Mucosa of descending colon (tissue), 3 donors: ENCODE measurements around the gene SERPINH1. TPM values are rescaled to one million over a fixed set of nuclear protein-coding genes. Genes with fewer than 3 reads are reported as not detected.

ENCODE experiments used
- ATAC-seq: fragments of 200-7000 bp; cut with Tn5 transposase; one replicate; pipeline ENCODE4 v1.9.1; 2020; ENCODE audit warnings: mild to moderate bottlenecking, moderate library complexity
- DNase-seq, 3 donors: peaks; one replicate each; pipeline ENCODE4 v3.0.0-alpha.2; 2020
- H3K36me3 ChIP-seq: fragments of 200-600 bp; one replicate; pipeline ENCODE4 v1.8.0; 2021; ENCODE audit warnings: low read depth, mild to moderate bottlenecking
- H3K4me1 ChIP-seq: fragments of 200-600 bp; one replicate; pipeline ENCODE4 v1.8.0; 2021; ENCODE audit warnings: low read depth, mild to moderate bottlenecking
- H3K4me3 ChIP-seq: fragments of 200-600 bp; one replicate; pipeline ENCODE4 v1.8.0; 2021; ENCODE audit warnings: mild to moderate bottlenecking
- H3K9me3 ChIP-seq: fragments of 200-600 bp; one replicate; pipeline ENCODE4 v1.8.0; 2021; ENCODE audit warnings: mild to moderate bottlenecking
- intact Hi-C, 2 donors: fragments of 100-400 bp; cut with DNase I in 1 of 2; cut with micrococcal nuclease in 1 of 2; formaldehyde crosslinking; loops; one replicate each; pipeline versions ENCODE4 v1.11.0 to v1.11.1; 2022; cut with DNase I, micrococcal nuclease
- total RNA-seq, 3 donors: library from RNA; stranded (reverse); fragmentation: NEBNext Ultra II Directional in 2 of 3; extraction: Animal tissue kit (Norgen Biotek cat#: 25700) in 2 of 3; gene quantifications; one replicate each; pipeline versions ENCODE4 v1.2.1 to v1.2.4, GENCODE V29; 2021 to 2023
- TF ChIP-seq, protein P1 (sequence below): fragments of 200-600 bp; IDR thresholded peaks from one replicate; pipeline ENCODE4 v1.8.0; 2022; ENCODE audit warnings: antibody characterized with exemption, mild to moderate bottlenecking
- donor health status: DM: no; HTN: no; CAD: no; lungs with moderate emphysema.
- donor health status: DM: no; HTN: no; CAD: no.
- donor health status: DM: no; HTN: yes; CAD: no.

SERPINH1 gene
- total RNA-seq, 3 donors from 2014 or later: 44.1 to 87.0 (median 50.5) TPM

- Histone ChIP-seq H3K9me3 (no peaks in the 10 kb centered on the region), H3K4me3 (no peak overlapping the region), H3K36me3 (no peaks in the 10 kb centered on the region), H3K4me1 (no peaks in the 10 kb centered on the region)
- DNase-seq (peak in 2 of 3 donors; percentile 59 to 81), ATAC-seq (peak; percentile 83)
- TF ChIP-seq, protein P1, sequence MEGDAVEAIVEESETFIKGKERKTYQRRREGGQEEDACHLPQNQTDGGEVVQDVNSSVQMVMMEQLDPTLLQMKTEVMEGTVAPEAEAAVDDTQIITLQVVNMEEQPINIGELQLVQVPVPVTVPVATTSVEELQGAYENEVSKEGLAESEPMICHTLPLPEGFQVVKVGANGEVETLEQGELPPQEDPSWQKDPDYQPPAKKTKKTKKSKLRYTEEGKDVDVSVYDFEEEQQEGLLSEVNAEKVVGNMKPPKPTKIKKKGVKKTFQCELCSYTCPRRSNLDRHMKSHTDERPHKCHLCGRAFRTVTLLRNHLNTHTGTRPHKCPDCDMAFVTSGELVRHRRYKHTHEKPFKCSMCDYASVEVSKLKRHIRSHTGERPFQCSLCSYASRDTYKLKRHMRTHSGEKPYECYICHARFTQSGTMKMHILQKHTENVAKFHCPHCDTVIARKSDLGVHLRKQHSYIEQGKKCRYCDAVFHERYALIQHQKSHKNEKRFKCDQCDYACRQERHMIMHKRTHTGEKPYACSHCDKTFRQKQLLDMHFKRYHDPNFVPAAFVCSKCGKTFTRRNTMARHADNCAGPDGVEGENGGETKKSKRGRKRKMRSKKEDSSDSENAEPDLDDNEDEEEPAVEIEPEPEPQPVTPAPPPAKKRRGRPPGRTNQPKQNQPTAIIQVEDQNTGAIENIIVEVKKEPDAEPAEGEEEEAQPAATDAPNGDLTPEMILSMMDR: no peak
- intact Hi-C loops: no loop called here
Measured at GRCh38 chr11:75534259-75535069, 27.6 kb upstream of the SERPINH1 start.

DNA sequence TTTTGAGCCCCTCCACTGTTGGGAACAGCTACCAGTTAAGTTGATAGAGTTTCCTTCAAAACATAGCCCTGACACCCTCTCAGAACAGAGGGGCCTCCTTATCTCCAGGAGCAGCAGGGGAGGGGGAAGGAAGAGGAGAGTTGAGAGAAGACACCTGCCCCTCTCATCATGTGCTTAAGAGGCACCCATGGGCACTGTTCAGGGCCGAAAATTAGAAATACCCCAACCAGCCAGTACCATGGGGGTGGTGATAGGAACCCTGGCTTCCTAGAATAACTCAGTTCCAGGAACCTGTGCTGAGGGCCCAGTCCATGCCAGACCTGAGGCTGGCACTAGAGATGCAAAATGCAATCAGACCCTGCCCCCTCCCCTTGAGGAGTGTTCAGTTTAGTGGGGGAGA lies 27.0 kb upstream of the SERPINH1 start:
- Histone ChIP-seq H3K36me3 (no peaks in the 10 kb centered on the region), H3K4me3 (no peak overlapping the region), H3K4me1 (no peaks in the 10 kb centered on the region), H3K9me3 (no peaks in the 10 kb centered on the region)
- TF ChIP-seq, protein P1: no peak
- intact Hi-C loops: no loop called here
- no peak for DNase-seq
- ATAC-seq: no peak

DNA sequence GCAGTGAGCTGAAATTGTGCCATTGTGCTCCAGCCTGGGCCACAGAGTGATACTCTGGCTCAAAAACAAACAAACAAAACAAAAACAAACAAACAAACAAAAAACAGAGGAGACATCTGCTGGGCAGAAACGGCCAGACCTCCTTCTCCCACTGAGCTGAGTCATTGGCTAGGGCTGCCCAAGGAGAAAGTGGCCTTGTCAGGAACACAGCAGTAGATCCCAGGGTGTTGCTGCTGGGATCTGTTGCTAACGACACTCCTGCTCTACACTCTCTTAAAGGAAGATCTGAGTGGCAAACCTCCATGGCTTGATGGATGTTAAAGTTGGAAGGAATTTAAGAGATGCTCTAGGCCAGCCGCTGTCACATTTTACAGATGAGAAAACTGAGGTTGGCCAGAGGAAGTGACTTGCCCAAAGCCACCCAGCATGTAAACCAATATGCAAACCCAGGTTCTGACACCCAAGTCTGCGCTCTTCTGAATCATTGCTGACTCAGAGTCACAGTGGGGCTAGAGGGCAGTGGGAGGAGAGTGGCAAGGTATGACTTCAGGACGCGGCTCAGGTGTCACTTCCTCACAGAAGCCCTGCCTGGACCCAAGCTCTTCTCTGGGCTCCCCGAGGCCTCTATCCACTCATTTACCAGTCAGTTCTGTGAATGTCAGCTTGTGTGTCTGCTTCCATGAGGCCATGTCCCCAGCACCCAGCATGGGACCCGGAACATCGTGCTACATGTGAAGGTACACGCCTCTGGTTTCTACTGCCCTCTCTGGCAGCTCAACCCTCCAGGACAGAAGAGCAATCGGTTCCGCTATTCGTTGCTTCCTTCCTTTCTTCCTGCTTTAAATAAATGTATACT lies 25.0 kb upstream of the SERPINH1 start:
- ATAC-seq (peak; percentile 10), DNase-seq (no peak)
- H3K36me3 ChIP-seq: no peaks in the 10 kb centered on the region
- H3K4me1 ChIP-seq: no peaks in the 10 kb centered on the region
- TF ChIP-seq, protein P1: no peak
- no peaks in the 10 kb centered on the region for H3K9me3 ChIP-seq
- no peak overlapping the region for H3K4me3 ChIP-seq
- intact Hi-C loops: no loop called here

DNA sequence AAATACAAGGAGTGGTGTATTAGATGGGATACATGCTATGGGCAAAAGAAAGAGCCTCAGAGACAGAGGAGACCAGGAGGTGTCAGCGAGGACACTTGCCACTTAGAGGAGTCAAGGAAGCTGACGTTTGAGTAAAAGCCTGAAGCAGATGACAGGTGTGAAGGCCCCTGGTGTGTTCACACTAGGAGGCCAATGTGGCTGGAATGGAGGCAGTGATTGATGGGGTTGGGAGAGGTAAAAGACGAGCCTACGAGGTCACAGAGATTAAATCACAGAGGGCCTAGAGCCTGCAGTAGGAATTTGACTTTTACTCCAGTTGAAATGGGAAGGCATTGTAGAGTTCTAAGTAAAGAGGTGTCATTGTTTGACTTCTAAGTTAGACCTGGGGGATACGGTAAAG lies 24.3 kb upstream of the SERPINH1 start:
- DNase-seq (no peak), ATAC-seq (no peak)
- Histone ChIP-seq H3K4me1 (no peaks in the 10 kb centered on the region), H3K9me3 (no peaks in the 10 kb centered on the region), H3K4me3 (no peak overlapping the region), H3K36me3 (no peaks in the 10 kb centered on the region)
- intact Hi-C loops: no loop called here
- TF ChIP-seq, protein P1: no peak

DNA sequence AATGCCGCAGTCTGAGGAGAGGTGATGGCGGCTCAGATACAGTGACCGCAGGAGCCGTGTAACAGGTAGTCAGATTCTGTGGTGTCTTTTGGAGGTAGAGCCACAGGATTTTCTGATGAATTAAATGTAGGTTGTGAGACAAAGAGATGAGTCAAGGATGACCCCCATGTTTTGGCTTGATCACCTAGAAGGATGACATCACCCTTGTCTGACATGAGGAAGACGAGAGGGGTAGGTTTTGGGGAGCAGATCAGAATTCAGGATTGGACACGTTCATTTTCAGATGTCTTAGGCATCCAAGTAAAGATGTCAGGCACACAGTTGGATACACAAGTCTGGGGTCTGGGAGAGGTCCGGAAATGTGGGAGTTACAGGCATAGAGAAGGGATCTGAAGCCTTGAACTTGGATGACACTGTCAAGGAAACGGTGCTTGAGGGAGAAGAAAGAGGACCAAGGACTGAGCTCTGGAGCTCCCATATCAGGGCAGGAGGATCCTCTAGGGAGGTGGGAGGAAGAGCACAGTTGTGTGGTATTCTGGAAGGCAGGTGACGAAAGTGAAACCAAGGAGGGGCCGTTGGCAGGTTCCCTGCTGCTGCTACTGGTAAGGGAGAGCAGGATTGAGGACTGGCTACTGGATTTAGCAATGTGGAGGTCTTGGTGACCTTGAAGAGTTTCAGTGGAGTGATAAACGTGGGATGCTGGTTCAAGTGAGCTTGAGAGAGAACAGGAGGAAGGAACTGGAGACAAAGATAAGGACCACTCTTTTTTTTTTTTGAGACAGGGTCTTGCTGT lies 23.7 kb upstream of the SERPINH1 start:
- H3K4me3 ChIP-seq: no peak overlapping the region
- DNase-seq (no peak), ATAC-seq (peak; percentile 40)
- intact Hi-C loops: no loop called here
- TF ChIP-seq, protein P1: no peak
- no peaks in the 10 kb centered on the region for H3K36me3 ChIP-seq
- no peaks in the 10 kb centered on the region for H3K9me3 ChIP-seq
- no peaks in the 10 kb centered on the region for H3K4me1 ChIP-seq
